HEK293 (cell line): ENCODE measurements around the gene SENP8.

ENCODE experiments used
- CTCF ChIA-PET: fragments of 350-600 bp; formaldehyde crosslinking; extraction: SDS; loops from one replicate; lab custom pipeline; 2021; ENCODE audit warnings: antibody characterized with exemption; lab: Yijun Ruan, JAX
- POLR2A ChIA-PET: fragments of 300-600 bp; formaldehyde crosslinking; extraction: SDS; loops from one replicate; lab custom pipeline; 2020; ENCODE audit warnings: antibody characterized with exemption, inconsistent platforms; lab: Yijun Ruan, JAX
- H3K27ac ChIP-seq: fragments of 200-500 bp; sonication (Bioruptor generic); 2 replicates; pipeline ENCODE4 v1.5.1; 2014; ENCODE audit warnings: low read depth, low read length, control low read depth, inconsistent platforms; ENCODE audit errors: extremely low read depth
- H3K36me3 ChIP-seq, 2 experiments: fragments of 200-500 bp in 1 of 2; sonication (Bioruptor generic) in 1 of 2; 1 replicate in 1 of 2; 2 replicates in 1 of 2; pipeline ENCODE4 v1.5.1; 2014 to 2017; ENCODE audit warnings: inconsistent platforms in 2 of 2, low read length in 2 of 2; ENCODE audit not compliant: control insufficient read depth in 2 of 2, insufficient read depth in 1 of 2
- H3K4me1 ChIP-seq: fragments of 200-500 bp; sonication (Bioruptor generic); 2 replicates; pipeline ENCODE4 v1.5.1; 2014; ENCODE audit warnings: mild to moderate bottlenecking, low read length, inconsistent platforms; ENCODE audit not compliant: control insufficient read depth, insufficient read depth
- H3K4me3 ChIP-seq: 2 replicates; pipeline ENCODE4 v1.5.1; 2011; ENCODE audit warnings: low read depth, mild to moderate bottlenecking, control low read depth, low read length, moderate library complexity
- H3K9me3 ChIP-seq: fragments of 200-500 bp; sonication (Bioruptor generic); 2 replicates; pipeline ENCODE4 v1.5.1; 2014; ENCODE audit warnings: low read depth, low read length, inconsistent platforms; ENCODE audit not compliant: control insufficient read depth, insufficient read depth
- PRDM1 ChIP-seq: fragments of 450-650 bp; formaldehyde crosslinking; IDR thresholded peaks from 2 replicates; pipeline ENCODE4; 2016; ENCODE audit warnings: missing biosample characterization, missing genetic modification characterization
- SETDB1 ChIP-seq: IDR thresholded peaks from one replicate; pipeline ENCODE4 v1.6.1; 2017; ENCODE audit warnings: mild to moderate bottlenecking, low read length, moderate library complexity, mixed read lengths; ENCODE audit not compliant: insufficient read length
- SP2 ChIP-seq: fragments of 450-650 bp; formaldehyde crosslinking; IDR thresholded peaks from 2 replicates; pipeline ENCODE4 v1.5.1; 2016; ENCODE audit warnings: missing biosample characterization, missing genetic modification characterization
- ZFP3 ChIP-seq: fragments of 450-650 bp; formaldehyde crosslinking; IDR thresholded peaks from 2 replicates; pipeline ENCODE4 v1.5.1; 2016; ENCODE audit warnings: low read depth, missing biosample characterization, missing genetic modification characterization
- ZFP37 ChIP-seq: fragments of 450-650 bp; formaldehyde crosslinking; IDR thresholded peaks from 2 replicates; pipeline ENCODE4 v1.5.1; 2016; ENCODE audit warnings: missing biosample characterization, missing genetic modification characterization
- ZNF121 ChIP-seq: fragments of 450-650 bp; formaldehyde crosslinking; IDR thresholded peaks from 2 replicates; pipeline ENCODE4 v1.5.1; 2016; ENCODE audit warnings: missing biosample characterization, missing genetic modification characterization
- ZNF146 ChIP-seq: fragments of 450-650 bp; formaldehyde crosslinking; IDR thresholded peaks from 2 replicates; pipeline ENCODE4 v1.5.1; 2016; ENCODE audit warnings: missing biosample characterization, missing genetic modification characterization
- ZNF184 ChIP-seq: fragments of 450-650 bp; IDR thresholded peaks from 2 replicates; pipeline ENCODE4 v1.5.1; 2018; ENCODE audit warnings: missing biosample characterization, mild to moderate bottlenecking, missing genetic modification characterization
- ZNF335 ChIP-seq: fragments of 450-650 bp; formaldehyde crosslinking; conservative IDR thresholded peaks from 2 replicates; pipeline ENCODE4 v1.5.1; 2016; ENCODE audit warnings: missing biosample characterization, missing genetic modification characterization
- ZNF341 ChIP-seq: fragments of 450-650 bp; formaldehyde crosslinking; IDR thresholded peaks from 2 replicates; pipeline ENCODE4; 2016; ENCODE audit warnings: low read depth, missing biosample characterization, missing genetic modification characterization
- ZNF362 ChIP-seq: fragments of 450-650 bp; formaldehyde crosslinking; IDR thresholded peaks from 2 replicates; pipeline ENCODE4 v1.5.1; 2016; ENCODE audit warnings: missing biosample characterization, missing genetic modification characterization
- ZNF660 ChIP-seq: fragments of 450-650 bp; IDR thresholded peaks from 2 replicates; pipeline ENCODE4 v1.5.1; 2018; ENCODE audit warnings: missing biosample characterization, mild to moderate bottlenecking, missing genetic modification characterization
- ZNF791 ChIP-seq: fragments of 450-650 bp; formaldehyde crosslinking; IDR thresholded peaks from 2 replicates; pipeline ENCODE4 v1.5.1; 2016; ENCODE audit warnings: missing biosample characterization, missing genetic modification characterization
- ZSCAN16 ChIP-seq: fragments of 450-650 bp; formaldehyde crosslinking; IDR thresholded peaks from 2 replicates; pipeline ENCODE4 v1.5.1; 2016; ENCODE audit warnings: missing biosample characterization, missing genetic modification characterization
- TF ChIP-seq, protein P1 (sequence below): fragments of 450-650 bp; formaldehyde crosslinking; IDR thresholded peaks from 2 replicates; pipeline ENCODE4 v1.5.1; 2017; ENCODE audit warnings: missing biosample characterization, missing genetic modification characterization

The SENP8 gene

DNA sequence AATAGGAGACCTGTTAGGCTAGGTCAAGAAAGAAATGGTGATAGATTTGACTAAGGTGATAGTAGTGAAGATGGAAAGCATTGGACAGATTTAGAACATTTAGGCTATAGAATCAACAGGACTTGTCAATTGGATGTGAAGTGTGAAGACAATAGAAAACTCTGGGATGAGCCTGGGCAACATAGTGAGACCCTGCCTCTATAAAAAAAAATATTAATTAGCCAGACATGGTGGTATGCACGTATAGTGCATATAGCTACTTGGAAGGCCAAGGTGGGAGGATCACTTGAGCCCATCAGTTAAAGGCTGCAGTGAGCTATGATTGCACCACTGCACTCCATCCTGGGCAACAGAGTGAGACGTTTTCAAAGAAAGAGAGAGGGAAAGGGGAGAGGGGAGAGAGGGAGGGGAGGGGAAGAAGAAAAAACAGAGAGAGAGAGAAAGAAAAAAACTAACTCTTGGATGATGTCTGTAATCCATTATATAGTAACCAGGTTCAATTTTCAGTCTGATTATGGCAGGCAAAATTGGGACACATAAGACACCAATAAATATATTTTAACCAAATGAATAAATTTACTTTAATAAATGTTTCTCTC is 9.6 kb downstream of the SENP8 start:
- H3K4me1 ChIP-seq = peaks cover 12% of the 10 kb centered on the region
- TF ChIP-seq, protein P1, sequence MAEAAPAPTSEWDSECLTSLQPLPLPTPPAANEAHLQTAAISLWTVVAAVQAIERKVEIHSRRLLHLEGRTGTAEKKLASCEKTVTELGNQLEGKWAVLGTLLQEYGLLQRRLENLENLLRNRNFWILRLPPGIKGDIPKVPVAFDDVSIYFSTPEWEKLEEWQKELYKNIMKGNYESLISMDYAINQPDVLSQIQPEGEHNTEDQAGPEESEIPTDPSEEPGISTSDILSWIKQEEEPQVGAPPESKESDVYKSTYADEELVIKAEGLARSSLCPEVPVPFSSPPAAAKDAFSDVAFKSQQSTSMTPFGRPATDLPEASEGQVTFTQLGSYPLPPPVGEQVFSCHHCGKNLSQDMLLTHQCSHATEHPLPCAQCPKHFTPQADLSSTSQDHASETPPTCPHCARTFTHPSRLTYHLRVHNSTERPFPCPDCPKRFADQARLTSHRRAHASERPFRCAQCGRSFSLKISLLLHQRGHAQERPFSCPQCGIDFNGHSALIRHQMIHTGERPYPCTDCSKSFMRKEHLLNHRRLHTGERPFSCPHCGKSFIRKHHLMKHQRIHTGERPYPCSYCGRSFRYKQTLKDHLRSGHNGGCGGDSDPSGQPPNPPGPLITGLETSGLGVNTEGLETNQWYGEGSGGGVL (tag by site-specific recombination) = peak; percentile 80
- TF ChIP-seq ZNF146 (tag by site-specific recombination) = no peak
- peak; percentile 96 for TF ChIP-seq ZNF121 (tag by site-specific recombination)
- TF ChIP-seq ZNF184 (tag by site-specific recombination) = no peak
- peak; percentile 54 for TF ChIP-seq PRDM1 (tag by site-specific recombination)
- peak; percentile 33; the same call in 1 of the 2 replicates for TF ChIP-seq ZNF335 (tag by site-specific recombination)
- TF ChIP-seq, all 188 proteins: peak for 4
- POLR2A ChIA-PET = interaction anchor here (0.6 to 0.8 kb wide), 2 partner anchors 10 to 11 kb away, joined by 3 to 4 read pairs; partner anchors contain the start of genes MYO9A and SENP8
- CTCF ChIA-PET = interaction anchor here (0.6 to 1.4 kb wide), 3 partner anchors 28 to 1612 kb away, joined by 3 to 13 read pairs (median 6); no protein-coding TSS in a partner anchor
- H3K9me3 ChIP-seq = no peaks in the 10 kb centered on the region
- H3K4me3 ChIP-seq = no peak overlapping the region
- no peaks in the 10 kb centered on the region; a peak in 1 of 3 replicates for H3K36me3 ChIP-seq
- H3K27ac ChIP-seq = no peak overlapping the region

DNA sequence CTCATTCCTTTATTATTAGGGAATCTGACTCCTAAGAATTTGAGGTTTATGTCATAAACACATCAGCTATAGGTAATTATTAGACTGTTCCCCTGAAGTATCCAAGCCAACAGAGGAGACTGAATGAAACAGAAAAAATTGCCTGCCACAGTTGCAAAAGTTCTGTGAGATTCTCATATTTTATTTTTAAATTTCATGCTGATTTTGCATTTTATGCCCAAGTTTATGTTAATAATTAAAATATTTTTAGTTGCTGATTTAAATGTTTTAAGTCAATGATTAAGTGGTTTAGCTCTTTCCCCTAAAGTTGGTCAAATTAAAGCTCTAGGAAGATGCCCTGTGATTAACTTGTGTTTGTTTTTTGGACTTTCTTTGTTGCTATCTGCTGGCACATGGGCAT is 10.2 kb downstream of the SENP8 start:
- Histone ChIP-seq H3K4me1 (peaks cover 8% of the 10 kb centered on the region), H3K27ac (no peak overlapping the region), H3K9me3 (no peaks in the 10 kb centered on the region), H3K36me3 (no peaks in the 10 kb centered on the region; a peak in 1 of 3 replicates)
- CTCF ChIA-PET = interaction anchor here (1.3 to 1.4 kb wide), 2 partner anchors 28 to 347 kb away, joined by 6 to 13 read pairs; no protein-coding TSS in a partner anchor
- TF ChIP-seq ZFP37 (no peak), ZNF335 (tag by site-specific recombination) (0 out of 2 replicates have a peak, but pooled peaks have one; percentile 4)
- TF ChIP-seq, all 188 proteins: peak for 1
- no peak overlapping the region for H3K4me3 ChIP-seq
- POLR2A ChIA-PET = no interaction called here

DNA sequence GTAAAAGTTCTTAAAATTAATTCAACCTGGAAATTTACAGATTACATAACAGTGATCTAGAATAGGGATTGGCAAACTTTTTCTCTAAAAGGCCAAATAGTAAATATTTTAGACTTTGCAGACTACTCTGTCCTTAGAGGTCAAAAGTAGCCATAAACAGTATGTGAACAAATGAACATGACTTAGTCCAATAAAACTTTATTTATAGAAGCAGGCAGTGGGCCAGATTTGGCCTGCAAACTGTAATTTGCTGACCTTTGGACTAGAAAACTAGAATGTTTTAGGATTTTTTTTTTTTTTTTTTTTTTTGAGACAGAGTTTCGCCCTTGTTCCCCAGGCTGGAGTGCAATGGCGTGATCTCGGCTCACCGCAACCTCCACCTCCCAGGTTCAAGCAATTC is 12.1 kb downstream of the SENP8 start:
- ChIA-PET CTCF (interaction anchor here (0.6 kb wide), 1 partner anchor 1744 kb away, joined by 4 read pairs; no protein-coding TSS in a partner anchor), POLR2A (interaction anchor here (0.5 to 1.7 kb wide), 3 partner anchors 12 to 101 kb away, joined by 3 to 8 read pairs (median 3); partner anchors contain the start of genes MYO9A, PKM and SENP8)
- TF ChIP-seq ZNF660 (tag by site-specific recombination) (no peak), ZNF341 (tag by site-specific recombination) (no peak), ZSCAN16 (tag by site-specific recombination) (no peak), ZFP3 (tag by site-specific recombination) (no peak), ZNF791 (tag by site-specific recombination) (no peak), ZNF362 (tag by site-specific recombination) (peak; percentile 27; the same call in 1 of the 2 replicates)
- H3K9me3 ChIP-seq = no peaks in the 10 kb centered on the region
- H3K36me3 ChIP-seq = no peaks in the 10 kb centered on the region; a peak in 1 of 3 replicates
- peaks cover 9% of the 10 kb centered on the region for H3K4me1 ChIP-seq
- H3K4me3 ChIP-seq = no peak overlapping the region
- no peak overlapping the region for H3K27ac ChIP-seq

DNA sequence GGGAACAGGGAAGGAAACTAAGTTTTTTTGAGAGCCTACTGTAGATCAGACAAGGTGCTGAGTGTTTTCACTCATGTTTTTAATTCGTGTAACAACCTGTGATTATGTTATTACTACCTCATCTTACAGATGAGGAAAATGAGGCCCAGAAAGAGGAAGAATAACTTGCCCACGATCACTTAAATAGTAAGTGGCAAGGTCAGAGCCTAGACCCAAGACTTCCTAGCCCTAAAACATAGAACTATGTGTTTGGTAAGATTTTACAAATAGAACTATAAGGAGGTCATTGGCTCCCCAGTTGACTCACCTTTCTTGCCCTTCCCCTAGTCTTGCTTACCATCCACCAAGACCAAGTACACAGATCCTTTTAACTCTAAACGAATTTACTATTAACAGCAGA is 13.7 kb downstream of the SENP8 start:
- no peak overlapping the region for H3K27ac ChIP-seq
- no peak for TF ChIP-seq SETDB1
- TF ChIP-seq SP2 (tag by site-specific recombination) = no peak
- TF ChIP-seq, all 188 proteins: peak for 0
- Histone ChIP-seq H3K4me1 (peaks cover 26% of the 10 kb centered on the region), H3K36me3 (no peaks in the 10 kb centered on the region), H3K9me3 (no peaks in the 10 kb centered on the region), H3K4me3 (no peak overlapping the region)
- POLR2A ChIA-PET = interaction anchor here (1.3 kb wide), 1 partner anchor 14 kb away, joined by 5 read pairs; the partner anchor contains the start of genes MYO9A and SENP8
- CTCF ChIA-PET = interaction anchor here (0.7 kb wide), 1 partner anchor 513 kb away, joined by 3 read pairs; no protein-coding TSS in a partner anchor
